ENCODE measurements around the gene PRSS22. TPM values are rescaled to one million over a fixed set of nuclear protein-coding genes. Genes with fewer than 3 reads are reported as not detected.
A peak's percentile ranks its signal among the peaks of the same experiment; 100 is the strongest.

Gene PRSS22
- polyA plus RNA-seq, 1 donor = 0.63 TPM

GRCh38 chr16:2819939-2820835 lies 37.8 kb downstream of the PRSS22 start:
- Histone ChIP-seq H3K36me3 (ENCODE audit: control insufficient read depth, insufficient read depth, low read length) (no peaks in the 10 kb centered on the region), H3K9me3 (ENCODE audit: control insufficient read depth, low read depth, low read length) (no peaks in the 10 kb centered on the region), H3K27me3 (ENCODE audit: control insufficient read depth, insufficient read depth, low read length) (no peaks in the 10 kb centered on the region), H3K27ac (ENCODE audit: low read length) (no peak overlapping the region), H3K4me3 (ENCODE audit: low read length) (no peak overlapping the region), H3K4me1 (ENCODE audit: control insufficient read depth, insufficient read depth, low read length) (peaks cover 8% of the 10 kb centered on the region)
- no CpG with 5 or more reads among the region's 17 CpGs for WGBS (ENCODE audit: insufficient coverage, low lambda C conversion rate)
- no peak for DNase-seq

GRCh38 chr16:2819179-2819938 lies 38.6 kb downstream of the PRSS22 start:
- H3K27me3 ChIP-seq (ENCODE audit: control insufficient read depth, insufficient read depth, low read length) = no peaks in the 10 kb centered on the region
- no peak overlapping the region for H3K4me3 ChIP-seq (ENCODE audit: low read length)
- H3K4me1 ChIP-seq (ENCODE audit: control insufficient read depth, insufficient read depth, low read length) = peaks cover 11% of the 10 kb centered on the region
- no peak for DNase-seq
- H3K36me3 ChIP-seq (ENCODE audit: control insufficient read depth, insufficient read depth, low read length) = no peaks in the 10 kb centered on the region
- H3K9me3 ChIP-seq (ENCODE audit: control insufficient read depth, low read depth, low read length) = no peaks in the 10 kb centered on the region
- H3K27ac ChIP-seq (ENCODE audit: low read length) = no peak overlapping the region
- WGBS (ENCODE audit: insufficient coverage, low lambda C conversion rate) = no CpG with 5 or more reads among the region's 18 CpGs

GRCh38 chr16:2818272-2818876 lies 39.6 kb downstream of the PRSS22 start:
- no peak for DNase-seq
- Histone ChIP-seq H3K4me1 (ENCODE audit: control insufficient read depth, insufficient read depth, low read length) (peaks cover 11% of the 10 kb centered on the region), H3K4me3 (ENCODE audit: low read length) (no peak overlapping the region), H3K9me3 (ENCODE audit: control insufficient read depth, low read depth, low read length) (no peaks in the 10 kb centered on the region), H3K27me3 (ENCODE audit: control insufficient read depth, insufficient read depth, low read length) (no peaks in the 10 kb centered on the region), H3K36me3 (ENCODE audit: control insufficient read depth, insufficient read depth, low read length) (no peaks in the 10 kb centered on the region), H3K27ac (ENCODE audit: low read length) (no peak overlapping the region)
- WGBS (ENCODE audit: insufficient coverage, low lambda C conversion rate) = no CpG with 5 or more reads among the region's 10 CpGs

- Histone ChIP-seq H3K27me3 (ENCODE audit: control insufficient read depth, insufficient read depth, low read length) (no peaks in the 10 kb centered on the region), H3K4me3 (ENCODE audit: low read length) (no peak overlapping the region), H3K9me3 (ENCODE audit: control insufficient read depth, low read depth, low read length) (no peaks in the 10 kb centered on the region), H3K4me1 (ENCODE audit: control insufficient read depth, insufficient read depth, low read length) (peaks cover 11% of the 10 kb centered on the region), H3K27ac (ENCODE audit: low read length) (no peak overlapping the region), H3K36me3 (ENCODE audit: control insufficient read depth, insufficient read depth, low read length) (no peaks in the 10 kb centered on the region)
- no peak for DNase-seq
- 88% methylated on average over 5 of the region's 68 CpGs for WGBS (ENCODE audit: insufficient coverage, low lambda C conversion rate)
These were observed 40.4 kb downstream of the PRSS22 start for GRCh38 chr16:2817340-2818271.

GRCh38 chr16:2816751-2817339 lies 41.1 kb downstream of the PRSS22 start, which contains the start of gene PRSS21:
TSS of gene PRSS21 (plus strand) at chr16:2817237. CDS start at chr16:2817269, 32 bp downstream.
- no peaks in the 10 kb centered on the region for H3K27me3 ChIP-seq (ENCODE audit: control insufficient read depth, insufficient read depth, low read length)
- WGBS (ENCODE audit: insufficient coverage, low lambda C conversion rate) = no CpG with 5 or more reads among the region's 28 CpGs
- no peaks in the 10 kb centered on the region for H3K36me3 ChIP-seq (ENCODE audit: control insufficient read depth, insufficient read depth, low read length)
- no peaks in the 10 kb centered on the region for H3K9me3 ChIP-seq (ENCODE audit: control insufficient read depth, low read depth, low read length)
- H3K4me3 ChIP-seq (ENCODE audit: low read length) = no peak within 1 kb of the TSS
- peaks cover 11% of the 10 kb centered on the region for H3K4me1 ChIP-seq (ENCODE audit: control insufficient read depth, insufficient read depth, low read length)
- no peak within 1 kb of the TSS for H3K27ac ChIP-seq (ENCODE audit: low read length)
- DNase-seq = no peak

- peak; percentile 37 to 65 for DNase-seq
- Histone ChIP-seq H3K27ac (ENCODE audit: low read length) (no peak overlapping the region), H3K4me3 (ENCODE audit: low read length) (no peak overlapping the region), H3K4me1 (ENCODE audit: control insufficient read depth, insufficient read depth, low read length) (peaks cover 11% of the 10 kb centered on the region), H3K9me3 (ENCODE audit: control insufficient read depth, low read depth, low read length) (no peaks in the 10 kb centered on the region), H3K27me3 (ENCODE audit: control insufficient read depth, insufficient read depth, low read length) (no peaks in the 10 kb centered on the region), H3K36me3 (ENCODE audit: control insufficient read depth, insufficient read depth, low read length) (no peaks in the 10 kb centered on the region)
- no CpG with 5 or more reads among the region's 10 CpGs for WGBS (ENCODE audit: insufficient coverage, low lambda C conversion rate)
These were observed 42.6 kb downstream of the PRSS22 start for GRCh38 chr16:2815299-2815771.

- WGBS (ENCODE audit: insufficient coverage, low lambda C conversion rate) = no CpG with 5 or more reads among the region's 20 CpGs
- DNase-seq = no peak
These were observed 43.2 kb downstream of the PRSS22 start for GRCh38 chr16:2814551-2815298.

GRCh38 chr16:2813771-2814221 lies 44.2 kb downstream of the PRSS22 start:
- Histone ChIP-seq H3K4me3 (ENCODE audit: low read length) (no peak overlapping the region), H3K4me1 (ENCODE audit: control insufficient read depth, insufficient read depth, low read length) (peaks cover 11% of the 10 kb centered on the region), H3K27ac (ENCODE audit: low read length) (no peak overlapping the region), H3K36me3 (ENCODE audit: control insufficient read depth, insufficient read depth, low read length) (no peaks in the 10 kb centered on the region), H3K27me3 (ENCODE audit: control insufficient read depth, insufficient read depth, low read length) (no peaks in the 10 kb centered on the region), H3K9me3 (ENCODE audit: control insufficient read depth, low read depth, low read length) (no peaks in the 10 kb centered on the region)
- no peak for DNase-seq
- WGBS (ENCODE audit: insufficient coverage, low lambda C conversion rate) = no CpG with 5 or more reads among the region's 7 CpGs

More at GRCh38 chr16:2814551-2815298, 43.2 kb downstream of the PRSS22 start:
- Histone ChIP-seq H3K36me3 (ENCODE audit: control insufficient read depth, insufficient read depth, low read length) (no peaks in the 10 kb centered on the region), H3K27ac (ENCODE audit: low read length) (no peak overlapping the region), H3K27me3 (ENCODE audit: control insufficient read depth, insufficient read depth, low read length) (no peaks in the 10 kb centered on the region), H3K4me1 (ENCODE audit: control insufficient read depth, insufficient read depth, low read length) (peaks cover 11% of the 10 kb centered on the region), H3K9me3 (ENCODE audit: control insufficient read depth, low read depth, low read length) (no peaks in the 10 kb centered on the region), H3K4me3 (ENCODE audit: low read length) (no peak overlapping the region)
